Gastroesophageal sphincter (tissue), 3 donors: ENCODE results near the gene ZNF816.

Experiments
- POLR2A ChIP-seq, 2 donors: fragments of 450-650 bp; IDR thresholded peaks; one replicate each; pipeline ENCODE4 v1.6.1; 2017; ENCODE audit warnings: antibody characterized with exemption in 2 of 2, mild to moderate bottlenecking in 2 of 2, moderate library complexity in 1 of 2
- POLR2AphosphoS5 ChIP-seq: sonication (generic); formaldehyde crosslinking; IDR thresholded peaks from one replicate; pipeline ENCODE4 v1.6.1; 2017; ENCODE audit warnings: antibody characterized with exemption
- TF ChIP-seq, protein P1 (sequence below), 4 experiments: fragments of 200-600 bp in 2 of 4; fragments of 450-650 bp in 2 of 4; sonication (generic) in 1 of 4; IDR thresholded peaks; one replicate each; pipeline ENCODE4 v1.5.1; 2017 to 2019; ENCODE audit warnings: antibody characterized with exemption in 4 of 4, mild to moderate bottlenecking in 2 of 4, moderate library complexity in 2 of 4

DNA sequence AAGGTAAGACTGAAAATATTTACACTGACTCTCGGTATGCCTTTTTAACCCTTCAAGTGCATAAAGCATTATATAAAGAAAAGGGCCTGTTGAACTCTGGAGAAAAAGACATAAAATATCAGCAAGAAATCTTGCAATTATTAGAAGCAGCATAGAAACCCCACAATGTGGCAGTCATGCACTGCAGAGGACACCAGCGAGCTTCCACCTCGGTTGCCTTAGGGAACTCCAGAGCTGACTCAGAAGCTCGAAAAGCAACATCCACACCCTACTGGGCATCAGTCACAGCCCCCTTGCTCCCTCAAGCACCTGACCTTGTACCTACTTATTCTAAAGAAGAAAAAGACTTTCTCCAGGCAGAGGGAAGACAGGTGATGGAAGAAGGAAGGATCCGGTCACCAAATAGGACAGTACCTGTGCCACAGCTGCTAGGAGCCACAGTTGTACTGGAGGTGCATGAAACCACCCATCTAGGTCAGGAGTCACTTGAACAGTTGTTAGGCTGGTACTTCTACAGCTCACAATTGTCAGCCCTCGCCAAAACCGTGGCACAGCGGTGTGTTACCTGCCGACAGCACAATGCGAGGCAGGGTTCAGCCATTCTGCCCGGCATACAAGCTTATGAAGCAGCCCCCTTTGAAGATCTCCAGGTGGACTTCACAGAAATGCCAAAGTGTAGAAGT, 2.9 kb downstream of the ZNF816 start:
- TF ChIP-seq, protein P1, sequence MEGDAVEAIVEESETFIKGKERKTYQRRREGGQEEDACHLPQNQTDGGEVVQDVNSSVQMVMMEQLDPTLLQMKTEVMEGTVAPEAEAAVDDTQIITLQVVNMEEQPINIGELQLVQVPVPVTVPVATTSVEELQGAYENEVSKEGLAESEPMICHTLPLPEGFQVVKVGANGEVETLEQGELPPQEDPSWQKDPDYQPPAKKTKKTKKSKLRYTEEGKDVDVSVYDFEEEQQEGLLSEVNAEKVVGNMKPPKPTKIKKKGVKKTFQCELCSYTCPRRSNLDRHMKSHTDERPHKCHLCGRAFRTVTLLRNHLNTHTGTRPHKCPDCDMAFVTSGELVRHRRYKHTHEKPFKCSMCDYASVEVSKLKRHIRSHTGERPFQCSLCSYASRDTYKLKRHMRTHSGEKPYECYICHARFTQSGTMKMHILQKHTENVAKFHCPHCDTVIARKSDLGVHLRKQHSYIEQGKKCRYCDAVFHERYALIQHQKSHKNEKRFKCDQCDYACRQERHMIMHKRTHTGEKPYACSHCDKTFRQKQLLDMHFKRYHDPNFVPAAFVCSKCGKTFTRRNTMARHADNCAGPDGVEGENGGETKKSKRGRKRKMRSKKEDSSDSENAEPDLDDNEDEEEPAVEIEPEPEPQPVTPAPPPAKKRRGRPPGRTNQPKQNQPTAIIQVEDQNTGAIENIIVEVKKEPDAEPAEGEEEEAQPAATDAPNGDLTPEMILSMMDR (IDR thresholded peaks at IDR 0.05) = no peak
- TF ChIP-seq POLR2AphosphoS5 = no peak
- no peak for TF ChIP-seq POLR2A (IDR thresholded peaks at IDR 0.05)
